Superior temporal gyrus (tissue), 1 donor: ENCODE measurements around the gene MAOB.

Source experiments
- DNase-seq: peaks from one replicate; pipeline ENCODE4 v3.0.0-alpha.2; 2016; ENCODE audit errors: extremely low spot score

MAOB gene

DNA sequence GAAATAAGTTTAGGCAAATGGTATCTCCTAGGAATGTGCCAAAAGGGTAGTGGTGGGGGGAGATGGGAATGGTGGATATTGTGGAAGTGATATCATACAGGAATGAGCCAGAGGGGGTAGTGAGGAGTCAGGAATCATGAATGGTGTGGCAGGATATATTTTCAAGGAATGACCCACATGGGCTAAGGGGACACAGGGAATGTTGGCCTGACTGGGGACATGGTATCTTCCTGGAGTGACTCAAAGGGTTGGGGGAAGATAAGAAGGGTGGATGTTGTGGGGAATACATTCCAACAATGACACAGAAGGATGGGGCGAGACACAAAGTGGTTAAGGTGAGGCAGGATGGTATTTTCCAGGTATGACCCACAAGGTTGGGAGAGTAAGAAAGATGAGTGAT, 165.6 kb downstream of the MAOB start:
- DNase-seq = no peak
